Hematopoietic multipotent progenitor cell treated with erythropoietin and hydrocortisone succinate and interleukin-3 and kit ligand, for 15 days (in vitro differentiated cells): Measurements from ENCODE around the gene NCOA1.
"Not testable (repeated sequence)": the region's sequence is repeated elsewhere in the genome, so short reads cannot be mapped to it uniquely, and the experiment has no call there.

ENCODE experiments used
- DNase-seq: peaks from one replicate; pipeline ENCODE4 v3.0.0-alpha.2; 2015; ENCODE audit warnings: low spot score

NCOA1 gene

GRCh38 chr2:24635181-24635580 is 144.1 kb downstream of the NCOA1 start:
- DNase-seq, result no peak

DNA sequence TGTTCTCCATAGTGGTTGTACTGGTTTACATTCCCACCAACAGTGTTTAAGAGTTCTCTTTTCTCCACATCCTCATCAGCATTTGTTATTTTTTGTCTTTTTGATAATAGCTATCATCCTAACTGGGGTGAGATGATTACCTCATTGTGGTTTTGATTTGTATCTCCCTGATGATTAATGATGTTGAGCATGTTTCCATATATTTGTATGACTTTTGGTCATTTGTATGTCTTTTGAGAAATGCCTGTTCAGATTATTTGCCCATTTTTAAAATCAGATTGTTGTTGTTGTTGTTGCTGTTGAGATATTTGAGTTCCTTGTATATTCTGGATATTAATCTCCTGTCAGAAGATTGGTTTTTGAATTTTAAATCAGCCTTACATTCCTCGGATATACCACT is 147.5 kb downstream of the NCOA1 start:
- no peak for DNase-seq

DNA sequence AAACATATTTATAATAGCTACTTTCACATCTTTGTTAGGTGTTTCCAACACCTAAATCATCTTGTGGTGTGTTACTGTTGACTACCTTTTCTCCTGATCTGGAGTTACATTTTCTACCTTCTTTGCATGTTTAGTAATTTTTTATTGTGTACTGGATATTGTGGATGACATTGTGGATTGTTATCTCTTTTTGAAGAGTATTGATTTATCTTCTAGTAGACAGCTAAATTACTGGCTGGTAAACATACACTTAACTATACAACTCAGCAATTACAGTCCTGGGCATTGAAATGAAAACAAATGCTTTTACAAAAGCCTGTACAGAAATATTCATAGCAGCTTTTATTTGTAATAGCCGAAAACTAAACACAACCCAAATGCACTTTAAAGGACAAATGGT is 151.3 kb downstream of the NCOA1 start:
- no peak for DNase-seq

- DNase-seq, result no peak
Measured at GRCh38 chr2:24643051-24643450, 152.0 kb downstream of the NCOA1 start.

DNA sequence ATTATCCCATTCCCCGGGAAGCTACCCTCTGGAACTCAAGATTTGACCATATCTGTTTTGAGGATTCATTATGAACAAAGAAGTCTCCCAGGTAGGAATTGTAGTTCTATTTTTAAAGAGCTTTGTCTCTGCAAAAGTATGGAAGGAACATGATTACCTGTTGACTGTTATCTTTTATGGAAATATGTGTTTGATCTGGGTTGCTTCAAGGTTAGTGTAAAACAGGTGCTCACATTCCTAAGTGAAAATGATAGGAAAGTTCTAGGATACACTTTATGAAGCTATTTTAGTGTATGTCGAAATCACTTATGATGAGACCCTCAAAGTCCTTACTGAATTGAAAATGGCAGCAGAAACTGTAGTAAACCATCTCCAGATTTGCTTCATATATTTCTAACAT is 153.0 kb downstream of the NCOA1 start:
- DNase-seq, result no peak

DNA sequence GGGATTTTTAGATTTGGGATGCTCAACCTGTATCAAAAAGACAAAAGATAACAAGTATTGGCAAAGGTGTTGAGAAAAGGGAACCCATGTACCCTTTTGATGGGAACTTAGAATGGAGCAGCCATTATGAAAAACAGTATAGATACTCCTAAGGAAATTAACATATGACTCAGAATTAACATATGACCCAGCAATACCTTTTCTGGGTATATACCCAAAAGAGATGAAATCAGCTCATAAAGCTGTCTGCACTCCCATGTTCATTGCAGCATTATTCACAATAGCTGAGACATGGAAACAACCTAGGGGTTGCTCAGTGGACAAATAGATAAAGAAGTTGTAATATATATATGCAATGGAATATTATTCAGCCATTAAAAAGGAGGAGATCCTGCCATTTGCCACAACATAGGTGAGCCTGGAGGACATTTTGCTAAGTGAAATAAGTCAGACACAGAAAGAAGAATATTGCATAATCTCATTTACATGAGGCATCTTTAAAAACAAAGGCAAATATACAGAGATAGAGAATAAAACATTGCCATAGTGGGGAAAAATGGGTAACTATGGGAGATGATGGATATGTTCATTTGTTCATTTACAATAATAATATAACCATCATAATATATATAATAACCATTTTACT is 160.1 kb downstream of the NCOA1 start:
- DNase-seq, result no peak

DNA sequence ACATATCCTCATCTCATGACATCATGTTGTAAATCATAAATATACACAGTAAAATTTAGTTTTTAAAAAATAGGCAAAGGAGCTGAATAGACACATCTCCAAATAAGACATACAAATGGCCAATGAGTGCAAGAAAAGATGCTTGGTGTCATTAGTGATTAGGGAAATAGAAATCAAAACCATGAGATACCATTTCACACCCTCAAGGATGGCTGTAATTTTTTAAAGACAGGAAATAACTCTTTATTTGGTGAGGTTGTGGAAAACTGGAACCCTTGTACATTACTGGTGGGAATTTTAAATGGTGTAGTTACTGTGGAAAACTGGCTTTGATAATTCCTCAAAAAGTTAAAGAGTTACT is 160.6 kb downstream of the NCOA1 start:
- no peak for DNase-seq

DNA sequence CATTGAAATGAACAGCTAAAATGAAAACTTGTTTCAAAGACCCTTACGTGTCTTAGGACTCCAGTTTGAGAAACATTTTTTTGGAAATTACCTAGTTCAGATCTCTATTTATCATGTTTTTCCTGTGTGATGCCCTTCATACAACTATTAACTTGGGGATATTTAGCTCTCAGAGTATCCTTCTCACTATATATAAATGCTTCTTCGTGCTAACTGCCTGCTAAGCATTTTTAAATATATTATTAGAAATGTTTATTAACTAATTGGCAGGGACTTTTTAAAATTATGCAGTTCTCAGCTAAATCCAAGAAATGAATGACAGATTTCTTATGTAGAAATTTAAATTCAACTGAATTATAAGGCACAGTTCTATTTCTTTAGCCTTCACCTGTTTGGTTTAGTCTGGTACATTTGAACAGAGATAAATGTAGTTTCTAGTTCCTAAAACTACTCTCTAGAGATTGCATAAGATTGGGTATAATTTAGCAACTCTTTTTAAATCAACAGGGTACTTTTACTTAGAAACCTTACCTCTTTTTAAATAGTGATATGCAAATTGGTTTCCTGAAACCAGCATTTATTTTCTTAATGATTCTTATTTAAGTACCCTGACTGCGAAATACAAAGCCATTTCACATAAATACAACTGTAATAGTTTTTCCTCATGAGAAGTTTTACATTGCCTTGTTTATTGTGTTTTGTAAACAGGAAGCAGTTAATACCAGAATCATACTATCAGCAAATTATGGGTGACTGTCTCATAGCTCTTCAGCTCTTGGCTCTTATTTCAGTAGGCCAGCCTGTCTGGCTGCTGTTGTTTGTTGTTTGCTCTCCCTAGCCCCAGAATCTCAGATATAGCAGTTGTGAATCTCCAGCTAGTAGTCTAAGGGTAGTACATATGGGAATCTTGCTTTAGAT is 161.5 kb downstream of the NCOA1 start:
- no peak for DNase-seq

- DNase-seq, result no peak
Measured at GRCh38 chr2:24657818-24658217, 166.8 kb downstream of the NCOA1 start.

DNA sequence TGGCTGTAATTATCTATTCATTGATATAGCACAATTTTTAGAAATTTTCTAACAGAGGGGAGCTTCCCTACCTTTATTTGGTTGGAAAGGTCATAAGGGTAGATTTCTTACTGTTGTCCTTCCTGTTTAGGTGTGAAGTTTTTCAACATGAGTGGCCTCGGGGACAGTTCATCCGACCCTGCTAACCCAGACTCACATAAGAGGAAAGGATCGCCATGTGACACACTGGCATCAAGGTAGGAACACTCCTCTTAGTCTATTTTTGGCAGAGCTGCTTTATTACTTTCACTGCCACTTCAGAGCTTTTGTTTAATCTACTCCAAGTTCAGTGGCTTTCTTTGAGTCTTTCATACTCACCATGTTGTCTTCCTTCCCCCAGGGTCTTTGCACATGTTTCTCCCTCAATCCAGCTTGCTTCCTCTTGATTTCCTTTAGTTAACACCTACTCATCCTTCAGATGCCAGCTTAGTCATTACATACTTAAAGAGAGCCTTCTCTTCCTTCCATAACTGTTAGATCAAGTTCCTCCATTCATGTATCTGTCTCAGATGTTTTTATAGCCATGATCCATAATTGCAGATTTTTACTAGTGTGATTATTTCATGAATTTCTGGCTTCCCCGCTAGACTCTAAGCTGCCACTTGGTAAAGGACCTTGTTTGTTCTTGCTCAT is 167.6 kb downstream of the NCOA1 start:
- no peak for DNase-seq

DNA sequence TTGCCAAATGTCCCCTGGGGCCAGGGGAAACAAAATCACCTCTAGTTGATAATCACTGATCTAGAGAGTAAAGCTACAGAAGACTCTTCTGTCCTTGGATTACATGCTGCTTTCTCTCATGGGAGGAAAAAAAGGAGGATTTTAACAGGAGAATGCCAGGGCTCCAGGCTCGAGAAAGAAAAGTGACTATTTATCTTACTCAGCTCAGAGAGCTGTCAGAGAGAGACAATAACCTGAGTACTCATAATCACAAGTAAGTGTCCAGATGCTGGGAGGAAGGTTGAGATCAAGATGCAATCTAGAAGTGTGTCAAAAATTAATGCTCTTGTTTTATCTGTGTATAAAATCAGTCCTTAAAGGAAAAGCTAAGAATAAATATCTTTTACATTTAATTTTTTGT is 168.8 kb downstream of the NCOA1 start:
- no peak for DNase-seq

GRCh38 chr2:24667542-24667941 is 176.5 kb downstream of the NCOA1 start:
- DNase-seq, result no peak

- no peak for DNase-seq
Measured at GRCh38 chr2:24671230-24671629, 180.2 kb downstream of the NCOA1 start.

DNA sequence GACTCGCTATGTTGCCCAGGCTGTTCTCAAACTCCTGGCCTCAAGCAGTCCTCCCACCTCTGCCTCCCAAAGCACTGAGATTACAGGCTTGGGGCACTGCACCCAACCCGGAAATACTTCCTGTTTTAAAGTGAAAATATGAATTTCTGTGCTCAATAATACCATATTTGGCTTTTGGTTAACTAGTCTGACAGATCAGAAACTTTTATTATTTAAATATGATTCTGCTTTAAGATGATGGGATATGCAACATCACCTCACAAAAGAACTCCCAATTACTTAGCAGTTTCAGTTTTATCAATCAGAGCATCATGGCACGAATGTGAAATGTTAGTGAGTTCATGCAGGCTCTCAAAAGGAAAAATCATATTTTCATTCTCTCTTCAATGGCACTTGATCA is 181.5 kb downstream of the NCOA1 start:
- no peak for DNase-seq

GRCh38 chr2:24675338-24675737 is 184.3 kb downstream of the NCOA1 start:
- no peak for DNase-seq

DNA sequence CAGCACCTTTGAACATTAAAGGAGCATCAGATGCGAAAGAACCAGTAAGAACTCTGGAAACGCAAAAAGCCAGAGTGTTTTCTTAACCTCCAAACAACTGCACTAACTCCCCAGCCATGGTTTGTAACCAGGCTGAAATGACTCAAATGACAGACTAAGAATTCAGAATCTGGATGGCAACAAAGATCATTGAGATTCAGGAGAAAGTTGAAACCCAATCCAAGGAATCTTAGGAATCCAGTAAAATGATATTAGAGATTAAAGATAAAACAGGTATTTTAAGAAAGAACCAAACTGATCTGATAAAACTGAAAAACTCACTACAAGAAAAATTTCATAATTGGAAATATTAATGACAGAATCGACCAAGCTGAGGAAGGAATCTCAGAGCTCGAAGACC is 185.4 kb downstream of the NCOA1 start:
- no peak for DNase-seq

- not testable (repeated sequence) for DNase-seq
Measured at GRCh38 chr2:24678066-24678465, 187.0 kb downstream of the NCOA1 start.

- no peak for DNase-seq
Measured at GRCh38 chr2:24680196-24680595, 189.1 kb downstream of the NCOA1 start.

DNA sequence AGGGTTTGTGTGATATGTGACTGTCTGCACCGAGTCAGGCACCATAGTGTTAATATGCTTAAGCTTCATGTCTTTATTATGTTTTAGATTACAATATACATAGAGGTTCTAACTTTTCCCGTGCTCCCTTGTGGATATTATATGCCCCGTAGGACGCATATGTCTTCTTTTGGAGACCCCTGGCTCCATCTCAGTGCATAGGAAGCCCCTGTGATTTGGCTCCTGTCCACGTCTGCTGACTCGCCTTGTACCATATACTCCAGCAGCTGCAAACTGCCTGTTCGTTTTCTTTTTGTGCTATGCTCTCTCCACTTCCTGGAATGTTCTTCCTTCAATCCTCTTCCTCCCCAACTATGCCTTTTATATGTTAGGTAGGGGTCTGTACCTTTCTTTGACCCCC is 191.2 kb downstream of the NCOA1 start:
- DNase-seq, result no peak

DNA sequence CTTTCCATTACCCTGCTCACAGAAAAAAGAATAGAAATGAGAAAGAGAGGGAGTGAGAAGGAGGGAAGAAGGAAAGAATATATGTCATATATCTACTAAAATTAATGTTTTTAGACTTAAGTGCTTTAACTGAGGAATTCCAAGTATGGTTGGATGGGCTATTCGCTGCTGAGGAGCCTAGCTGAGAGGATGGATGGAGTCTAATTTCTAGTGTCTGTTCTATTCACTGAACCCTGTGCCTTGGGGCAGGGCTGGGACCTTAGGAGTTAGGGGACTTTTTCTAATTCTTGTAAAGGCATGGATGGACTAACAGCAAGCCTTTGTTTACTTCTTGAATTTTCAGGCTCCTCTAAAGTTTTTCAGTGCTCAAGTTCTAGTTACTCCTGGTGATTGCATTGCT is 192.4 kb downstream of the NCOA1 start:
- DNase-seq, result no peak

DNA sequence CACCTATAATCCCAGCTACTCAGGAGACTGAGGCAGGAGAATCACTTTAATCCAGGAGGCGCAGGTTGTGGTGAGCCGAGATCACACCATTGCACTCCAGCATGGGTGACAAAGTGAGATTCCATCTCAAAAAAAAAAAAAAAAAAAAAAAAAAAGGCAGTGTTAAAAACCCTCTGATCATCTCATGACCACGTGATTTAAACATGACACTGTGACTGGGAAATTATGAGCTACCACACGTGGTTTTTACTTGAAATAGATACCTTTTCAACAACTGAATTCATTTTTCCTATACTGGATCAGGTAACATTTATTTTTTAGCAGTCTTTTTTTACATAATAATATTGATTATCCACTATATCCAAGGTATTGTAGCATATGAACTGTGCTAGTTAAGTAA is 199.5 kb downstream of the NCOA1 start:
- DNase-seq, result no peak

DNA sequence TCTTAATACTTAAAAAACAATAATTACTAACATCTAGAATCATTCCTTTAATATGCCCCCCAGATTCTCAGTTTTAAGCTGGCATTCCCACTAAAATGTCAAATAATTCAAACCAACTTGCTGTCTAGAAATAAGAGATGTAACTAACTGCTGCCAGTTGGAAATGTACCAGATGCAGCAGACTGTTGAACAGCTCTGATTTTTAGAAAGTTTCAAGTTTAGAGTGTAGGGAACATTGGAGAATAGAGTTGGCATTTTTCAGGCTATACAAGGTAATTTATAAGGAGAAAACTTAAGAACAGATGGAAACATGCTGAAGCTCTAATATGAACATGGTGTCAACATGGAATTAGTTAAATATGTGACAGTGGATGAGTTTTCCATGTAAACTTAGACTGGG is 200.8 kb downstream of the NCOA1 start:
- no peak for DNase-seq

DNA sequence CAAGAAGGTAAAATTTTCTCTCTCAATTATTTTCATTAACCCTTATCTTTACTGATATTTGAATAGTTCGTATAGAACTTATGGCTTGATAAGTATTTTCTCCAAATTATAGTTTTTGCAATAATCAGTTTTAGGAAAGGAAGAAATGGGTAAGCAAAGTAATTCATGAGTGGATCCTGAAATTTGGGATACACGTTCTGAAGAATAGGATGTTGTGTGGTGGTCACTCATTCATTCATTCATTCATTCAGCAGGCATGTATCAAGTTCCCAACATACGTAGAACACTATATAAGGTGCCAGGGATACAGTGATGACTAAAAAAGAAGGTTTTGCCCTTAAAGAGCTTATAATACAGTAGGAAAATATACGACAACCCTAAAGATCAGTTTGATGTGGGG is 206.7 kb downstream of the NCOA1 start:
- no peak for DNase-seq
